HG03460 (cell line): ENCODE measurements around the gene ATP11C.
"Not testable (repeated sequence)": the region's sequence is repeated elsewhere in the genome, so short reads cannot be mapped to it uniquely, and the experiment has no call there.

Experiments
- ATAC-seq: cut with Tn5 transposase; IDR thresholded peaks from one replicate; pipeline ENCODE4 v1.9.1; 2021; ENCODE audit not compliant: unreplicated experiment

ATP11C gene

DNA sequence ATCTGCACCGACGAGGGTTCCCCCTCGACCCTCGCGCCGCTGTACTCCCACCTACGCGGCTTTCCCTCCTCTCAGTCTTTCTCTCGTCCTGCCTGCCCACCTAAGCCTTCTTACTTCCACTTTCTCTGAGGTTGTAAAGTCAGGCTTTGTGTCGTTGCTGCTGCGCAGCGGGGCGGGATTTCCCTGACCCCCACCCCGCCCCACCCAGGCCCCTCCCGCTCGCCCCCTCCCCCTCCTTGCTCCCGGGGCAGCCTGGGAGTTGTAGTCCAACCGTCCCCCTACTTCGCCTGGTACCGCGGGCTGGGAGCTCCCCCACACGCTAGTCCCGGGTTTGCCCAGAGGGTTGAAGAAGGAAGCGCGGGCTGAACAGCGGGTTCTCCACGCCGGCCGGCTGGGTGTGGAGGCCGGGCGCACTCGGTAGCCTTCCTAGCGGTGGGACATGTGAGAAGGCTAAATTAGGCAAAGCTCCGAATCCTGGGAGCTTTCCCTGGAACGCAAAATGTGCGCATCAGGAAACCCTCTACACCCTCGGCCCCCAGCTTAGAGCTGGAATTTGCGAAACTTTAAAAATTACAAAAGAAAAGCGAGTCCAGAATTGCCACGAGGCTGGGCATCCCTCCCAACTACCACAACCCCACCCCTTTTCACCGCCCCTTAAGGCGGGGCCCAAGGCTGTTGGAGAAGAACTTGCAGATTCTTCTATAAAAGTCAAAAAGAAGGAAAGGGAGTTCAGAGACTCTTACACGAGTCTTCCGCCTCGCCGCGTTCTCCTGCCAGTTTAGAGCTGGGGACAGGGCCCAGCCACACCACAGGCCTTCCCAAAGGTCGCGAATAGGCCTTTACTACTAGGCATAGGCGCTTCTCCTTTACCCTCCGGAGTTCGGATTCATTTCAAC is at the start of gene ATP11C:
TSS of gene ATP11C (minus strand) at position 153 of the 896 bp plus-strand sequence. CDS start 1,011 bp downstream, outside the sequence.
- ATAC-seq, result peak; percentile 76

DNA sequence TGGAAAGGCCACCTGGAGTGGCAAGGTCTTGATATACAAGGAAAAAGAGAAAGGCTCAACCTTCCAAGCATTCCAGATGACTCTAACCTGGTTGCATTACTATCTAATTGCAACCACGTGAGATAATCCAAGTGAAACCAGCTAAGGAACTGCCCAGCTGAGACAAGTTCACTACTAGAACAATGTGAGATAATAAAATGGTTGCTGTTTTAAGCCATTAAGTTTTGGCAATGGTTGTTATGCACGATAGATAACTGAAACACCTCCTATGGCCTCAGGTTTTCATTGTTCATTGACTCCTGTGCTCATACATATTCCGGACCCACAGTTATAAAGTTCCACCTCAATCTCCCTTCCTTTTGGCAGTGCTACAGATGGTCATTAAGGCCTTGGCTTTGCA is 41.6 kb upstream of the ATP11C start:
- ATAC-seq, result no peak

DNA sequence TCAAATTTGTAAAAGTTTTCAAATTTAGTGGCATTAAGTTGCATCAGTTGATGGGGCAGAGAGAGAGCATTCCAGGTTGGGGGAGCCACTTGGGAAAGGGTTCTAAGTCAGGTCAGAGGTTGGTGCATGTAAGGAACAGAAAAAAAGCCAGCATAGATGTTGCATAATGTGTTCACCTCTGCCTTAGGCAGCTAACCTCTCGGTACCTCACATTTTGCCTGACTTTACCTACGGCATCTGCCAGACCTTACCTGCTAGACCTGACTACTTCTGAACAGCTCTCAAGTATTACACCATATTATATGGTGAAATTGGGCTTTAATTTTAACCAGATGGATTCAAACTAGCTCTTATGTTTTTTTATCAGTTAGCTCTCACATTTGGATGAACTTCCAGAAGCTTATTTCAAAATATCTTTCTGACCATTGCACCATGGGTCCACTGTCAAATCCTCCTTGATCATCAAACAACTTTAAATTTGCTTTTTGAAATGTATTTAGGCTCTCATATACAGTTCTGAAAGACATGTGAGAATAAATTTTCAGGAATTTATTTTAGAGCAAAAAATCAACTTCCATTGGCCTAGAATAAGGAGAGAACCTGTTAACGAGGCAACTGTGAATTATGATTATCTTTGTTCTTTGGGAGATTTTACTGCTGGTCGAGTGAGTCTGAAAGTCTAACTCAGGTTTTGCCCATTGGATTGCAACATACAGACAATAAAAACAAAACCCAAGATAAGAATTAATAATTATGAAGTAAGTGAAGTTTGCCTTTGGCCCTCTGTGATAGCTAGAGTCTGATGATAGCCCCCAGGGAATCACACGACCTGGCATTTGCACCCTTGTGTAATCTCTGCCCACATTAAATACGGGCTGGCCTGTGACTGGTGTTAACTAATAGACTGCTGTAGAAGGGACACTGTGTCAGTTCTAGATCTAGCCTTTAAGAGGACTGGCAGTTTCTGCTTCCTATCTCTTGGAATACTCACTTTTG is 40.1 kb upstream of the ATP11C start:
- ATAC-seq, result no peak

DNA sequence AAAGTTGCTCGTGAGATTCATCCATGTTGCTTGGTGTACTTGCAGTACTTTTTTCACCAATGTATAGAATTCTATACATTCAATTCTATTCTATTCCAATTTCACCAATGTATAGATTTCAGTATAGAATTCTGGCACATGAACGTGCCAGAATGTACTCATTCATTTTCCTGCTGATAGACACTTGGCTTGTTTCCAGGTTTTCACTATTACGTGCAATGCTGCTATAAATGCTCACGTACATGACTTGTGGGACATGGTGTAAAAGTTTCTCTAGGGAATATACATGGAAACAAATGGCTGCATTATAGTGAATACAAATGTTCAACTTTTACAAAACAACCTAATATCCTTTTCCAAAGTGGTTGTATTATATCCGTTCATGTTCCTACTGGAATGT is 39.3 kb upstream of the ATP11C start:
- ATAC-seq, result no peak

DNA sequence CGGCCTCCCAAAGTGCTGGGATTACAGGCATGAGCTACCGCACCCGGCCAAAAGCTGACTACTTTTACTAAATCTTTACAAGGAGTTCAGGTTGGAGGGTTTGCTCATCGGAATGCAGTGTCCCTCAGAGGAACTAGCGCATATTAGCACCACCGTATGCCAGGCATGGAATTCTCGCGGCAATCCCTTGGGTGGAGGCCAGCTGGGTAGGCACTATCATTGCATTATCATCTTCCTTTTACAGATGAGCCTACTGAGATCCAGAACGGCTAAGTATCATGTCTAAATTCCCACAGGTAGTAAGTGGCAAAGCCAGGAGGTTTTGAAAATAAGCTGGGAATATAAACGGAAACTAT is 38.5 kb upstream of the ATP11C start:
- ATAC-seq, result no peak

DNA sequence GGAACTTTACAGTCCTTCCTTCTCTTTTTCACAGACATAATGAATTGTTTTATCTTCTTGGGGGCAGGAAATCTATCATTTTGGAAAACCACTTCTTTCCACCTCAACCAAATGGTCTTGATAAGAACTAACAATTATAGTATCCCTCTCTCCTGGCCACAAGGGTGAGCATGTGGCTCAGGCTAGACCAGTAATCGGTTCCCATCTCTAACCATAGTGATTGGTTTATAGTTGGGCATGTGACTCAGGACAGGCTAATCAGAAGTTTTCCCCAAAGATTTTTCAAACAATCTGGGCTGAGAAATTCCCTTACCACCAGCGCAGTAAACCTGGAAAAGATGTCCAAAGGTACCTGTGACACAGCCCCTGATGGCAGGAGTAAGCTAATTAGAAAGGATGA is 36.4 kb upstream of the ATP11C start:
- no peak for ATAC-seq

DNA sequence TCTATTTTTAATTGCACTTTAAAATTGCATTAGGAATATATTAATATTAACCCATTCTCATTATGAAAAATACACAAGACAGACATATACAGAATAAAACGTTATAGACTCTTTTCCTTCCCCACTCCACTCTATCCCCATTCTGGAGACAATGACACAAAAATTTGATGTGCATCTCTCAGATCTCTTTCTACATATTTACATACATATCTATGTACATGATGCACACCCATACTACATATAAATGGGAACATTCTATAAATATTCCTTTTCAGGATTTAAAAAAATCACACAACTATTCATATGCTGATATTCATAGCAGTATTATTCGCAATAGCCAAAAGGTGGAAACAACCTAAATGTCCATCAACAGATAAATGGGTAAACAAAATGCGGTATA is 34.9 kb upstream of the ATP11C start:
- no peak for ATAC-seq

DNA sequence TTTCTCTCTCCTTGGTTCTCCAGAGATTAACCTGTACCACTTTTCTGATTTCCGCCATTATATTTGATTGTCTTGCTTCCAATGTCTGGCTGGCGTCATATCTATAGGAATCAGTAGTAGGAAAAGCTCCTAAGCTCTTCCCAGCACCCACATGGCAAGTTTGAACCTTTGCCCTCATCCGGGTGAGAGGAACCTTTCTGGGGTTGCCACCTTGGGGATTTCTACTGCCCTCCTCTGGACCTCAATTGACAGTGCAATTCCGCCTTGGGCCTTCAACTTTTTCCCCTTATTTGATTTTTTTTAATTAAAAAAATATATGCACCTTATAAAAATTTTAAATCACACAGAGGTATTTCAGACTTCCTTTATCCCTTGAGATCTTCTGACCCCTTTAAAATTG is 34.4 kb upstream of the ATP11C start:
- no peak for ATAC-seq

DNA sequence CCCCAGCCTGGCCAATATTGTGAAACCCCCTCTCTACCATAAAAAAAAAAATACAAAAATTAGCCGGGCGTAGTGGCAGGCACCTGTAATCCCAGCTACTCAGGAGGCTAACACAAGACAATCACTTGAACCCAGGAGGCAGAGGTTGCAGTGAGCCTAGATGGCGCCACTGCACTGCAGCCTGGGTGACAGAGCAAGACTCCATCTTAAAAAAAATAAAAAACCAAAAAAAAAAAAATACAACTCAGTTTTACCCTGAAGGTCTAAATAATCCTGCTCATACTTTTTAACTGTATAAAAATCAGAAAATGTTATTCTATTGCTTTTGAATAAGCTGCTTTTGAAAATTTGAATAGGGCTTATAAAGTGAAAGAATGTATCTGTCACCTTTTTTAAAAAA is 33.3 kb upstream of the ATP11C start:
- not testable (repeated sequence) for ATAC-seq

DNA sequence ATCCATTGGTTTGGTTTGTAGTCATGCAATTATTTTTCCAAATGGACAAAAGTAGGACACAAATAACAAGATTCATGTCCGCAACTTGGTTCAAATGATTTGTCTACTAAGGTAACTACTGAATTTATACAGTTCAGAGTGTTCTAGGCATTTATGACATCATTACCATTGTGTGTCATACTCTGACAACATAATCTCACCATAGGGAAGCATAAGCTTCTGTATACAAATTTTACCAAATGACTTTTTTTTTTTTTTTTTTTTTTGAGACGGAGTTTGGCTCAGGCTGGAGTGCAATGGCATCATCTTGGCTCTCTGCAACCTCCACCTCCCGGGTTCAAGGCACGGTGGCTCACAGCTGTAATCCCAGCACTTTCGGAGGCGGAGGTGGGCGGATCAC is 32.6 kb upstream of the ATP11C start, which contains the start of gene CXorf66:
TSS of gene CXorf66 (minus strand) at position 101 of the 400 bp plus-strand sequence. CDS start at position 76, 25 bp downstream.
- ATAC-seq, result no peak

DNA sequence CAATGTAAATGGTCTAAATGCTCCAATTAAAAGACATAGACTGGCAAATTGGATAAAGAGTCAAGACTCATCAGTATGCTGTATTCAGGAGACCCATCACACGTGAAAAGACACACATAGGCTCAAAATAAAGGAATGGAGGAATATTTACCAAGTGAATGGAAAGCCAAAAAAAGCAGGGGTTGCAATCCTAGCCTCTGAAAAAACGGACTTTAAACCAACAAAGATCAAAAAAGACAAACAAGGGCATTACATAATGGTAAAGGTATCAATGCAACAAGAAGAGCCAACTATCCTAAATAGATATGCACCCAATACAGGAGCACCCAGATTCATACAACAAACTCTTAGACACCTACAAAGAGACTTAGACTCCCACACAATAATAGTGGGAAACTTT is 28.2 kb upstream of the ATP11C start:
- ATAC-seq, result not testable (repeated sequence)

DNA sequence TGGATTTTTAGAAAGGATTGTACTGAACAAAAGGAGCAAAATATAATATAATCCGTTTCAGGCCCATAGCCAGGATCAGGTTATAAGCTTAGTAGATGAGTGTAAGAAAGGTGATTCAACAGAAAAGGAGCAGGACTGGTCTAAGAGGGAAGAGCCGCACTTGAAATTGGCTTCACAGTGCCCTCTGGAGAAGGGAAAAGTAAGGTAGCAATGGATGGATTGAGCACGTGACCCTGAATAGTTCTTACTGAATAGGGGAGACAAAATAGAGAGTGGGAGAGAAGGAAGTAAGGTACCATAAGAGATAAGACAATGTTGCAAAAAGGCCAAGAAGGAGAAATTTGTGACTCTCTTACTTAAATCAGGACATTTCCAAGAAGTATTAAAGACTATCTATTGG is 16.9 kb upstream of the ATP11C start:
- no peak for ATAC-seq

DNA sequence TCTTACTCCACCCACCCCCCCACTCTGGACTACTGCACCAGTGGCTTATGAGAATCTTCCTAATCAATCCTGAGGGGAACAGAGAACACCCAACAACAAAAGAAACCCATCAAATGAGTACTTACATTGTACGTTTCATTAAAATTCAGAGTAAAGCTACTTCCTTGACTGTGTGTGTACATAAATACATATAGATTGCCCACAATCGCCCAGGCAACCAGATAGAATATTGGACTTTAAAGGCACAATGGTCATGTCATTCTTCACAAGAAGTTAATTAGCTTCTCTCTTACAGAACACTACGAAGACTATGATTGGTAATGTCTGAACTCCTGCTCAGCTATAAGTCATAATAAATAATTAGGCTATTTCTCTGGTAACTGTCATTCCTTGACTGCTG is 12.2 kb upstream of the ATP11C start:
- ATAC-seq, result no peak

DNA sequence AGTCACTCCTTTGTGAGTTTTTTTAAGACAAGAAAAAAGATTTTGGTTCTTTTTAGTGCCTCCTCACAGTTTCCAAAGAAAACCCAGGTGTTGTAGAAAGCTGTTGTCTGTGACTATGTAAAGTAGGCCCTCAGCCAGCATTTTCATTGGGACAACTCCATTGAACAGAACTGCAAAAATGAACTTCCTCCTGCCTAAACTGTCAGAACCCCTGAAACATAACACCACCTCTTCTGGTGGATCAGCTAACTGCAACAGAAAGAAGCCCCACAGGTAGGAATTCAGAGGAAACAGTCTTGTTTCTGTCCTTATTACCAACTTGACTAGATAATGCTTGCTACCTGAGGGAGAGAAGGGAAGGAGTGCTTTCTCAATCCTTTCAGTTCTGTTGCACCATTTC is 3.4 kb upstream of the ATP11C start:
- ATAC-seq, result no peak

DNA sequence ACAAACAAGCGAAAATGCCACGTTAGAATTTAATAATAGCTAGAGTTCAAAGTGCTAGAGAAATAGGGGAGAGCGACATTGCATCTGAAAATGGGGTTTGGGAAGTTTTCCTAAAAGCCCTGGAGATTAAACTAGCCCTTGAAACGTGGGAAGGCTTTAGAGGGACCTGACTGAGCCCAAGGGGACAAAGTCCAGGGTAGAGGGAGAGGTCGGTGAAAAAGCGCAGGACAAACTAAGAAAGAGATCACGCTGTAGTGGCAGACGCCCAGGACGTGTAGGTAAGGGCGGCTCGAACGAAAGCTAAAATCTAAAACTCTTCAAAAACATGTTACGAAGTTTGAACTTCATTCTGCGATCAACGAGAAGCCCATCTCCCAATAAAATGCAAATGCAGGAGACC is 1.1 kb upstream of the ATP11C start:
- ATAC-seq, result no peak

DNA sequence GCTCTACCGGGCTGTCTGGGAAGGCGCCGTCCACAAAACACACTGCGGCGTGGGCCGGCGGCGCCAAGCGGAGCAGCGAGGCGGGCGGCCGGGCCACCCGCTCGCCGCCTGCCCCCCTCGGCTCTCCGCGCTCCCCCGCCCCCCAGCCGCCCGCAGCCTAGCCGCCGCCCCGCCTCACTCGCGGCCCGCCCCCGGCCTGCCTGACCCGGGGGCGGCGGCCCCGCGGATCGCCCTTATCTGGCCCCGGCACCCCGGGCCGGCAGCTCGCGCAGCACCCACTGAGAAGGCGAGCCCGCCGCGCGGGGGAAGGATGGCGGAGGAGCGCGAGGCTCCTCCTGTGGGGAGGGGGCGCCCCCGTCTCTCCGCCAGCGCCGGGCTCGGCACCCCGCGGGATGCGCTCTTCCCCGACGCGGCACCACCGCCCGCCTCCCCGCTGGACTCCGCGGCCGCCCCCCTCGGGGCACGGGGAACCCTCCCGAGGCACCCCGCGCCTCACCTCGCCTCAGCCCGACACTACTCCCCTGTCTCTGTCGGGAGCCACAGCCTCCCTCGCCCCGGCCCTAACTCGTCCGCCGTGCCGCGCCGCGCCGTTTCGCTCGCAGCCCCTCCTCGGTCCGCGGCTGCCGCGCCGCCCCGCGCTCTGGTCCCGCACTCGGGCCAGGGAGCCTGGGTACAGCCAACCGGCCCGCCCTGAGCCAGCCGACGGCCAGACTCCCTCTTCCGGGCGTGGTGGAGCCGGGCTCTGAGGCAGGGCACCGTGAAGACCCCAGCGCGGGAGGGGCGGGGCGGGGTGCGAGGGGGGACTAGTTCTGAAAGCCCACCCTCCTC is 566 bp downstream of the ATP11C start:
- peak; percentile 39 for ATAC-seq

DNA sequence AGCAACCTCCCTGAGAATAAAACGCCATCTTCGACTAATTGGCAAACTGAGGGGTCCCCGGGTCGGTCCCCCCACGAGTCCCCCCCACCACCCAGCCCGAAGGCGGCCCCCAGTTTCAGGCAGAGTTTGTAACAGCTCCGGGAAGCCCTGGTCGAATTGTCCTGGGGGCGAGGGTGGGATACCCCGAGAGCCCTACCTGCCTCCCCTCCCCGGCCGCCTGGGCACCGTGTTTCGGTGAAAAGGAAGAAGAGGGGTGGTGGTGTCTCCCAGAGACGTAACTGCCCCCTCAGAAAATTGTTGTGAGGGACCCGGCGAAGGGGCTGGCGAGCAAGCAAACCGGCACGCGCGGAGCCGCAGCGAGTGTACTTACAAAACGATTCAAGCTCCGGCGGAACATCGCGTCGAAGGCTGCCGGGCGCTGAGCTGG is 1.2 kb downstream of the ATP11C start:
- no peak for ATAC-seq

DNA sequence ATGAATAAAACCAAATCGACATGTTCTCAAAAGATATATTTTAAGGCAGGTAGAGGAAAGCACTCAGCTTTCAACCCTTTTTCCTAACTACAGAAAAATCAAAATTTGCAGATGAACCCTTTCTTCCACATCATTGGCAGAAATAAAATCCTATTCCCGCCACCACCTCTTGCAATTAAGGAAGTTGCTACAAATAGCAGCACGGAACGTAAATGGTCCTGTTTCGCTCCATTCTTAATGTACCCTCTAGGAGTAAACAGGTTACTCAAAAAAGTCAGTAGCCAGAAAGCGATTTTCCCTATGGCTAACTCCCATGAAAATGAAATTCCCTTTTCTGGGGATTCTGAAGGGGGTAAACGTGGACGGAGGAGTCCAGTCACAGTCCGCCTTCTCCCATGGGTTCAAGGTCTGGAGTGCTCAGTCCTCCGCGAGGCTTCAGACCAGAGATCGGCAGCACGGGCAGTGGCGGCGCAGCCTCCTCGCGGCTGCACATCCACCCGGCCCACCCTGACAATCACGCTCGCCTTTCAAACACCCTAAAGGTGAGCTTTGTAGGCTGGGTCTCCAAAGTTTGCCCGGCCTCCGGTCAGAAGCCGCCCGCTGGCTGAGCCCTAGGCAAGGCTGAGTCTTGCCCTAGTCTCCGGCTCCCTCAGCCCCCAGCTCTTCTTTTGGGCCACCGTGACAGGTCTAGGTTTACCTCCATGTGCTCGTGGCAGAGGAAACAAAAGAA is 1.8 kb downstream of the ATP11C start:
- no peak for ATAC-seq

DNA sequence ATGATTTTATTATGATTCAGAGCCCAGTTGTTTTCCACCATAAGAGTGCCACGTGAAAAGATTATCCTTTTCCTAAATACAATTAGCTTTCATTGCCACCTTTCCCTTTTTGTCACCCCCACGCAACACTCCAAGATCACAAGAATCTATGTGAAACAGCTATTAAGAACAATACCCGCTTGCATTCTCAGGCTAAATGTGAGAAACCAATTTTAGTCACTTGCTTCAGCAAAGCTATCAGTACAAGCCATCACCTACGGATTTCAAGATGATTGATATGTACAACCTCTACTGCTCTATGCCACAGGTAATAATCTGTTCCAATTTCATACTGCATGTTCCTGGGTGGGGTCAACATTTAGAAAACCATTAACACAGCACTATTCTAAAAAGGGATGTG is 2.5 kb downstream of the ATP11C start:
- no peak for ATAC-seq

DNA sequence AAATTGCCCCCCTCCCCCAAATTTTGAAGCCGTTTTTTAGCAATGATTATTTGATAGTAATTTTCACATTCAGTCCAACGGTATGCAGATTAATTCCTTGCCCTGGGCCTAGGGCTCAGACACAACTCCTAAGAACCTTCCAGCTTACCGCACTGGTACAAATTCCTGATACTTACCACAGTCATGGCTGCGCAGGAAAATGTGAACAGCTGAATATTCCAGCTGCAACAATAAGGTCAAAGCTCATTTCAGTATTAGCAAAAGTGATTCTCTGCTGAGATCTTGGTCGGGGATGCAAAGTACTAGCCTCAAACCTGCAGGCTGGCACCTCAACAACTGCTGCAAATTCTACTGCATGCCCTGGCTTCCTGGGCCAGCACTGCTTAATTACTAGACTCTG is 3.0 kb downstream of the ATP11C start:
- no peak for ATAC-seq
